Fibroblast of villous mesenchyme (primary cell): Measurements from ENCODE around the gene AJAP1. TPM values are rescaled to one million over a fixed set of nuclear protein-coding genes. Genes with fewer than 3 reads are reported as not detected.

ENCODE experiments used
- DNase-seq: peaks from one replicate; pipeline ENCODE4 v3.0.0-alpha.2; 2010; ENCODE audit warnings: low read depth
- H3K4me3 ChIP-seq: 2 replicates; pipeline ENCODE4 v1.5.1; 2011; ENCODE audit warnings: low read depth, mild to moderate bottlenecking, low read length
- CTCF ChIP-seq: IDR thresholded peaks from 2 replicates; pipeline ENCODE4 v1.5.1; 2012; ENCODE audit warnings: low read depth, mild to moderate bottlenecking, low read length; ENCODE audit not compliant: insufficient read depth
- total RNA-seq: library from RNA; depleted of rRNA; stranded (reverse); fragments of >200 nt; gene quantifications from 2 replicates; pipeline ENCODE4 v1.2.3, GENCODE V29; 2012

AJAP1 gene, protein sequence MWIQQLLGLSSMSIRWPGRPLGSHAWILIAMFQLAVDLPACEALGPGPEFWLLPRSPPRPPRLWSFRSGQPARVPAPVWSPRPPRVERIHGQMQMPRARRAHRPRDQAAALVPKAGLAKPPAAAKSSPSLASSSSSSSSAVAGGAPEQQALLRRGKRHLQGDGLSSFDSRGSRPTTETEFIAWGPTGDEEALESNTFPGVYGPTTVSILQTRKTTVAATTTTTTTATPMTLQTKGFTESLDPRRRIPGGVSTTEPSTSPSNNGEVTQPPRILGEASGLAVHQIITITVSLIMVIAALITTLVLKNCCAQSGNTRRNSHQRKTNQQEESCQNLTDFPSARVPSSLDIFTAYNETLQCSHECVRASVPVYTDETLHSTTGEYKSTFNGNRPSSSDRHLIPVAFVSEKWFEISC
- under 0.01 and 0.64 TPM in 2 replicates for total RNA-seq

DNA sequence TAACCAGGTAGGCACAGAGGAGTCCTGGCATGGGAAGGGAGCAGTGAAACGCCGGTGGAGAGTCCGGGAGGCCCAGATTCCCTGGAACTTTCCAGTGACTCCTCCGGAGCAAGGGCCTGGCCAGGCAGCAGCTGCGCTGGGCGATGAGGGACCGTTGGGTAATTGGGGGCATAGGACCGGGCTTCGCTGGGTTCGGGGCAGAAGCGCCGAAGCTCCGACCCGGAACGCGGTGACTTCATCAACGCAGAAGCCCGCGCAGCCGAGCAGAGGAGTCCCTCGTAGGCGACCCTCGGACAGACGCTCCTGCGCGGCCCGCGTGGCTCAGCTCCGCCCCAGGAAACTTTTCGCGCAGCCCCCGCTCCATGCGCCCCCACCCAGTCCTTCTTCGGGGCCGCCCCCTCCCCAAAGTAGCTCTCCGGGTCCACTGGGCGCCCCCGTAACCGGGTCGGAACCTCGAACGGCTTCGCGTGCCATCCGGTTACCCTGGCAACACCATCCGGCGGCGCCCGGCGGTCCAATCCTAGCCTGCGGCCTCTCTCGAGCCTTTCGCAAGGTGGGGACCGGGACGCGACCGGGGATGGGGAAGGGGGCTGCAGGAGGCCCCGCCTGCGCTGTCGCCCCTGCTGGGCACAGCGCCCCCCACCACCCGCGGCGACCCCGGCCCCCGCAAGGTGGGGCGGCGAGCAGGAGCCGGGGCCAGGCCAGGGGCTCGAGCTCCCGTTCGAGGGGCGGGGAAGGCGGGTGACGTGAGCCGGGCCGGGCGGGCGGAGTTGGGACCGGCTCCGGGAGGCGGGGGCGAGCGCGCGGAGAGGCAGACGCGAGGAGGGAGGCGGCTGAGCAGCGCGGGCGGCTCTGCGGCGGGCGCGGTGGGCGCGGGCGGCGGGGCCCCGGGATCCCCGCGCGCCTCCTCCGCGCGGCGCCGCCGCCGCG, at the start of gene AJAP1:
Gene AJAP1, plus strand, starts transcription at position 814 of the 930 bp plus-strand sequence. CDS start 817 bp downstream, outside the sequence.
- no peak for TF ChIP-seq CTCF
- no peak within 1 kb of the TSS for H3K4me3 ChIP-seq
- DNase-seq: no peak

DNA sequence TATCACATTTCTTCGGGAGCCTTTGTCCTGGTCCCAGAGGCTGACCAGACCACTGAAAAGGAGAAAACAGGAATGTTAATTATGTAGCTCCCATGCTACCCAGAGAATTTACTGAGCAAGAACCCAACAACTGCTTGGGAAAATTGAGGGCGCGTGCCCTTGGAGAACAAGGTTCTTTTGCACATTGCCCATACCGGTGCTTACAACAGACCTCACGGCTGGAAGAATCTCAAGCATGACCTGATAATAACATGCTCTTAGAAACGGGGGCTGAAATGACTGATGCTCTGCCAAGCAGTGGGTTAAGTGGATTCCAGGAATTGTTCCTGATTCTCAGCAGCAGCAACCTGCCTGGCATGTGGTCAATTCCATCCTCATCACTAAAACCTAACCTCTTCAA, 49.3 kb upstream of the AJAP1 start:
- no peak overlapping the region for H3K4me3 ChIP-seq
- no peak for TF ChIP-seq CTCF
- DNase-seq: no peak

- no peak overlapping the region for H3K4me3 ChIP-seq
- no peak for DNase-seq
- no peak for TF ChIP-seq CTCF
These were observed 42.7 kb upstream of the AJAP1 start for GRCh38 chr1:4611563-4612341.

DNA sequence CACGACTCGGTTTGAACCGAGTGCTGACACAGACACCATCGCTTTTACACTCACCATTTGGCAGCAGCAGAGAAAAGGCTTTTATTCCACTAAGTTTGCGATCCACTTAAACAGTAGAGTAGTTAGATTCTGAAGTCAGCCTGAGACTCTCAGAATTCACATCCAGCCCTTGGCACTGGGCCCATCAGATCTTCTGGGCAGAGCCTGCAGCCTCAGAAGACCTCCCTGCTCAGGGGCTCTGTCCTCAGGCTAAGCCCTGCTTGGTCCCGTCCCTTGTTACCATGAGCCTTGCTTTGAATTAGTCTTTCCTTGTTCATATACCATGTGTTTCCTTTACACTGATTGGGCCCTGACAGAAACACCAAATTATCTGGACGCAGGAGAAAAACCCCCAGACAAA, 41.4 kb upstream of the AJAP1 start:
- no peak overlapping the region for H3K4me3 ChIP-seq
- no peak for TF ChIP-seq CTCF
- no peak for DNase-seq

GRCh38 chr1:4613606-4614370, 40.6 kb upstream of the AJAP1 start:
- no peak for DNase-seq
- H3K4me3 ChIP-seq: no peak overlapping the region
- no peak for TF ChIP-seq CTCF
